ENCODE measurements around the gene MARK4. TPM values are rescaled to one million over a fixed set of nuclear protein-coding genes. Genes with fewer than 3 reads are reported as not detected.

The MARK4 gene
- total RNA-seq, 1 donor from 2014 or later, result 10.8 TPM

- no peak for DNase-seq (ENCODE audit: low read depth)
- Histone ChIP-seq H3K27me3 (ENCODE audit: control insufficient read depth, insufficient read depth, low read length) (peaks cover 11% of the 10 kb centered on the region), H3K4me3 (ENCODE audit: low read depth, low read length) (no peak overlapping the region), H3K36me3 (ENCODE audit: control insufficient read depth, insufficient read depth, low read length) (no peaks in the 10 kb centered on the region)
- no peak for TF ChIP-seq CTCF (IDR thresholded peaks at IDR 0.05; ENCODE audit: insufficient read depth, low read length, severe bottlenecking)
- FAIRE-seq, result no peak
These were observed 38.0 kb upstream of the MARK4 start for GRCh38 chr19:45213031-45213430.

- H3K27me3 ChIP-seq (ENCODE audit: control insufficient read depth, insufficient read depth, low read length), result peaks cover 13% of the 10 kb centered on the region
- H3K36me3 ChIP-seq (ENCODE audit: control insufficient read depth, insufficient read depth, low read length), result no peaks in the 10 kb centered on the region
- no peak overlapping the region for H3K4me3 ChIP-seq (ENCODE audit: low read depth, low read length)
- DNase-seq (ENCODE audit: low read depth) (peak; percentile 44), FAIRE-seq (no peak)
- TF ChIP-seq CTCF (IDR thresholded peaks at IDR 0.05; ENCODE audit: insufficient read depth, low read length, severe bottlenecking), result no peak
These were observed 35.5 kb upstream of the MARK4 start for GRCh38 chr19:45215391-45216191.

GRCh38 chr19:45216667-45217066 lies 34.4 kb upstream of the MARK4 start:
- peaks cover 13% of the 10 kb centered on the region for H3K27me3 ChIP-seq (ENCODE audit: control insufficient read depth, insufficient read depth, low read length)
- FAIRE-seq (no peak), DNase-seq (ENCODE audit: low read depth) (no peak)
- no peak overlapping the region for H3K4me3 ChIP-seq (ENCODE audit: low read depth, low read length)
- no peaks in the 10 kb centered on the region for H3K36me3 ChIP-seq (ENCODE audit: control insufficient read depth, insufficient read depth, low read length)
- TF ChIP-seq CTCF (IDR thresholded peaks at IDR 0.05; ENCODE audit: insufficient read depth, low read length, severe bottlenecking), result no peak

GRCh38 chr19:45217193-45217956 lies 33.7 kb upstream of the MARK4 start:
- H3K27me3 ChIP-seq (ENCODE audit: control insufficient read depth, insufficient read depth, low read length), result peaks cover 13% of the 10 kb centered on the region
- H3K36me3 ChIP-seq (ENCODE audit: control insufficient read depth, insufficient read depth, low read length), result no peaks in the 10 kb centered on the region
- H3K4me3 ChIP-seq (ENCODE audit: low read depth, low read length), result no peak overlapping the region
- no peak for TF ChIP-seq CTCF (IDR thresholded peaks at IDR 0.05; ENCODE audit: insufficient read depth, low read length, severe bottlenecking)
- FAIRE-seq (no peak), DNase-seq (ENCODE audit: low read depth) (no peak)

GRCh38 chr19:45217957-45218334 lies 33.1 kb upstream of the MARK4 start:
- no peak for DNase-seq (ENCODE audit: low read depth)
- H3K4me3 ChIP-seq (ENCODE audit: low read depth, low read length), result no peak overlapping the region
- no peak for TF ChIP-seq CTCF (IDR thresholded peaks at IDR 0.05; ENCODE audit: insufficient read depth, low read length, severe bottlenecking)
- H3K36me3 ChIP-seq (ENCODE audit: control insufficient read depth, insufficient read depth, low read length), result no peaks in the 10 kb centered on the region
- no peak for FAIRE-seq
- H3K27me3 ChIP-seq (ENCODE audit: control insufficient read depth, insufficient read depth, low read length), result peaks cover 13% of the 10 kb centered on the region

All from bronchial epithelial cell (primary cell).